SK-N-SH (cell line): Measurements from ENCODE around the gene PSKH1. TPM values are rescaled to one million over a fixed set of nuclear protein-coding genes. Genes with fewer than 3 reads are reported as not detected.

ENCODE experiments used
- CTCF ChIA-PET: fragments of 300-600, 350-600 bp; formaldehyde crosslinking; extraction: SDS; loops from one replicate; lab custom pipeline; 2021; lab: Yijun Ruan, JAX
- POLR2A ChIA-PET: fragments of 350-600 bp; sonication (Branson Sonifier 250); formaldehyde crosslinking; extraction: SDS; loops from one replicate; lab custom pipeline; 2020; ENCODE audit warnings: antibody characterized with exemption, inconsistent platforms; lab: Yijun Ruan, JAX
- DNase-seq: peaks from one replicate; pipeline ENCODE4 v3.0.0; 2012
- H2AFZ ChIP-seq: fragments of 200-600 bp; sonication (generic); 2 replicates; pipeline ENCODE4 v1.8.1; 2016; ENCODE audit warnings: antibody characterized with exemption, mild to moderate bottlenecking, low read depth
- H3F3A ChIP-seq: fragments of 200-600 bp; sonication (generic); replicated peaks from 2 replicates; pipeline ENCODE3; 2016; ENCODE audit warnings: antibody characterized with exemption, mild to moderate bottlenecking; ENCODE audit not compliant: insufficient read depth
- H3K27ac ChIP-seq, 2 experiments: fragments of 200-500 bp in 1 of 2; fragments of 200-600 bp in 1 of 2; sonication (Bioruptor generic) in 1 of 2; sonication (generic), shearing (Covaris generic) in 1 of 2; 2 replicates each; pipeline versions ENCODE4 v1.5.1 to v1.6.1; 2014 to 2016; ENCODE audit warnings: low read depth in 2 of 2, inconsistent platforms in 1 of 2, low read length in 1 of 2, mild to moderate bottlenecking in 1 of 2, mixed read lengths in 1 of 2
- H3K27me3 ChIP-seq: fragments of 200-600 bp; sonication (generic), shearing (Covaris generic); 2 replicates; pipeline ENCODE4 v1.6.1; 2016; ENCODE audit warnings: mixed run types; ENCODE audit not compliant: insufficient read depth
- H3K36me3 ChIP-seq, 2 experiments: fragments of 200-500 bp in 1 of 2; fragments of 200-600 bp in 1 of 2; sonication (Bioruptor generic) in 1 of 2; sonication (generic) in 1 of 2; replicated peaks in 1 of 2; 2 replicates each; pipeline versions ENCODE3 to v1.5.1; 2014 to 2016; ENCODE audit warnings: low read length in 1 of 2, mild to moderate bottlenecking in 1 of 2; ENCODE audit not compliant: insufficient read depth in 2 of 2, control insufficient read depth in 1 of 2
- H3K4me1 ChIP-seq, 2 experiments: fragments of 200-500 bp in 1 of 2; fragments of 200-600 bp in 1 of 2; sonication (Bioruptor generic) in 1 of 2; sonication (generic), shearing (Covaris generic) in 1 of 2; 2 replicates each; pipeline versions ENCODE4 v1.5.1 to v1.6.1; 2014 to 2016; ENCODE audit warnings: low read depth in 1 of 2, low read length in 1 of 2, mixed run types in 1 of 2; ENCODE audit not compliant: insufficient read depth in 2 of 2, control insufficient read depth in 1 of 2
- H3K4me2 ChIP-seq: fragments of 200-600 bp; sonication (generic), shearing (Covaris generic); 2 replicates; pipeline ENCODE4 v1.6.1; 2017; ENCODE audit warnings: mixed run types
- H3K4me3 ChIP-seq, 2 experiments: fragments of 200-500 bp in 1 of 2; fragments of 200-600 bp in 1 of 2; sonication (Bioruptor generic) in 1 of 2; sonication (generic), shearing (Covaris generic) in 1 of 2; 2 replicates each; pipeline versions ENCODE4 v1.5.1 to v1.8.1; 2014 to 2016; ENCODE audit warnings: low read depth in 2 of 2, inconsistent platforms in 1 of 2, low read length in 1 of 2, mild to moderate bottlenecking in 1 of 2, mixed read lengths in 1 of 2, moderate library complexity in 1 of 2
- H3K79me2 ChIP-seq: fragments of 200-600 bp; sonication (generic); 2 replicates; pipeline ENCODE4 v1.8.1; 2017; ENCODE audit warnings: mild to moderate bottlenecking; ENCODE audit not compliant: insufficient read depth
- H3K9ac ChIP-seq: fragments of 200-600 bp; sonication (generic); 2 replicates; pipeline ENCODE4 v1.6.1; 2017; ENCODE audit warnings: mixed run types
- H3K9me2 ChIP-seq: fragments of 200-600 bp; sonication (generic); 2 replicates; pipeline ENCODE4 v1.6.1; 2017; ENCODE audit warnings: mixed run types
- H3K9me3 ChIP-seq: fragments of 200-600 bp; sonication (generic); 2 replicates; pipeline ENCODE4 v1.6.1; 2017; ENCODE audit warnings: mixed run types, mild to moderate bottlenecking, moderate library complexity
- H4K20me1 ChIP-seq: fragments of 200-600 bp; sonication (generic); 2 replicates; pipeline ENCODE4 v1.6.1; 2017; ENCODE audit warnings: mild to moderate bottlenecking, mixed run types; ENCODE audit not compliant: insufficient read depth
- CHD2 ChIP-seq: fragments of 150-350 bp; IDR thresholded peaks from 2 replicates; pipeline ENCODE4 v1.6.1; 2018; ENCODE audit warnings: low read length; ENCODE audit not compliant: partially characterized antibody
- CTCF ChIP-seq: fragments of 200-600 bp; sonication (generic); IDR thresholded peaks from 2 replicates; pipeline ENCODE4 v1.6.1; 2017; ENCODE audit warnings: antibody characterized with exemption, mild to moderate bottlenecking, moderate library complexity
- EP300 ChIP-seq, 2 experiments: IDR thresholded peaks; 2 replicates each; pipeline versions ENCODE4 v1.4.0 to v1.6.1; 2012; ENCODE audit warnings: borderline replicate concordance in 1 of 2, low read depth in 1 of 2, low read length in 1 of 2
- IRF3 ChIP-seq: fragments of 150-350 bp; IDR thresholded peaks from 2 replicates; pipeline ENCODE4 v1.6.1; 2016; ENCODE audit warnings: mild to moderate bottlenecking, low read depth, low read length
- JUND ChIP-seq: IDR thresholded peaks from 2 replicates; pipeline ENCODE4 v1.4.0; 2012
- MAX ChIP-seq: IDR thresholded peaks from 2 replicates; pipeline ENCODE4 v1.4.0; 2012; ENCODE audit warnings: low read depth
- NFIC ChIP-seq: IDR thresholded peaks from 2 replicates; pipeline ENCODE4 v1.4.0; 2012; ENCODE audit warnings: borderline replicate concordance
- REST ChIP-seq: IDR thresholded peaks from 2 replicates; pipeline ENCODE4 v1.6.1; 2012; ENCODE audit warnings: mild to moderate bottlenecking, low read depth, low read length, moderate library complexity
- RFX5 ChIP-seq: IDR thresholded peaks from 2 replicates; pipeline ENCODE4 v1.6.1; 2012; ENCODE audit warnings: mild to moderate bottlenecking, improper control_type of control experiment, low read length
- SIN3A ChIP-seq: IDR thresholded peaks from 2 replicates; pipeline ENCODE4 v1.6.1; 2012; ENCODE audit warnings: low read depth, mild to moderate bottlenecking, low read length, moderate library complexity, borderline replicate concordance
- TCF12 ChIP-seq: IDR thresholded peaks from 2 replicates; pipeline ENCODE4 v1.4.0; 2012
- USF1 ChIP-seq: IDR thresholded peaks from 2 replicates; pipeline ENCODE4 v1.4.0; 2012; ENCODE audit warnings: low read depth, borderline replicate concordance
- USF2 ChIP-seq: fragments of 150-350 bp; IDR thresholded peaks from 2 replicates; pipeline ENCODE4 v1.6.1; 2017; ENCODE audit warnings: antibody characterized with exemption, low read length, low read depth, borderline replicate concordance
- ZBTB33 ChIP-seq: IDR thresholded peaks from 2 replicates; pipeline ENCODE4 v1.4.0; 2012; ENCODE audit warnings: low read depth, borderline replicate concordance
- WGBS: methylation state at CpG from one replicate; pipeline ENCODE4 v1.1.6; 2017; ENCODE audit warnings: low lambda C conversion rate; 5-methylcytosine and 5-hydroxymethylcytosine counted together
- polyA plus RNA-seq, 3 experiments: library from polyadenylated mRNA; depleted of rRNA; stranded (reverse); fragments of >200 nt; gene quantifications; 2 replicates each; pipeline ENCODE4 v1.2.3, GENCODE V29; 2012

The PSKH1 gene
- polyA plus RNA-seq, 1 of the 3 experiments (the other 2 are of a cell fraction): 30.1 TPM

- ChIA-PET POLR2A (interaction anchor here (1.1 to 1.6 kb wide), 2 partner anchors 10 kb away, joined by 4 read pairs; no protein-coding TSS in a partner anchor), CTCF (interaction anchor here (1.0 to 2.5 kb wide), 3 partner anchors 9 to 134 kb away, joined by 4 to 9 read pairs (median 9); no protein-coding TSS in a partner anchor)
- Histone ChIP-seq H4K20me1 (no peaks in the 10 kb centered on the region), H2AFZ (no peak overlapping the region), H3K36me3 (peaks cover 11 to 77% of the 10 kb centered on the region in 2 experiments), H3K9me2 (no peaks in the 10 kb centered on the region), H3F3A (peaks cover 7% of the 10 kb centered on the region), H3K9me3 (no peaks in the 10 kb centered on the region), H3K4me1 (peaks cover 0 to 8% of the 10 kb centered on the region in 2 experiments; a peak in 1 of 4 replicates), H3K4me2 (no peak overlapping the region), H3K27ac (no peak overlapping the region), H3K27me3 (no peaks in the 10 kb centered on the region), H3K79me2 (peaks cover 12% of the 10 kb centered on the region; the same call in 1 of the 2 replicates), H3K4me3 (no peak overlapping the region), H3K9ac (no peak overlapping the region)
- TF ChIP-seq USF1 (no peak), REST (no peak), CTCF (no peak), USF2 (no peak), CHD2 (no peak), NFIC (no peak), RFX5 (no peak), TCF12 (no peak), SIN3A (no peak), EP300 (IDR thresholded peaks at IDR 0.05; ENCODE audit: borderline replicate concordance in 1 of 2, low read depth in 1 of 2, low read length in 1 of 2) (no peak), MAX (no peak), IRF3 (no peak), ZBTB33 (no peak), JUND (no peak)
- DNase-seq: no peak
- 97% methylated on average over 11 of the region's 16 CpGs for WGBS
Measured at GRCh38 chr16:67950335-67950843, 57.3 kb downstream of the PSKH1 start.
